ENCODE data around the gene PTGDR2.

The PTGDR2 gene

DNA sequence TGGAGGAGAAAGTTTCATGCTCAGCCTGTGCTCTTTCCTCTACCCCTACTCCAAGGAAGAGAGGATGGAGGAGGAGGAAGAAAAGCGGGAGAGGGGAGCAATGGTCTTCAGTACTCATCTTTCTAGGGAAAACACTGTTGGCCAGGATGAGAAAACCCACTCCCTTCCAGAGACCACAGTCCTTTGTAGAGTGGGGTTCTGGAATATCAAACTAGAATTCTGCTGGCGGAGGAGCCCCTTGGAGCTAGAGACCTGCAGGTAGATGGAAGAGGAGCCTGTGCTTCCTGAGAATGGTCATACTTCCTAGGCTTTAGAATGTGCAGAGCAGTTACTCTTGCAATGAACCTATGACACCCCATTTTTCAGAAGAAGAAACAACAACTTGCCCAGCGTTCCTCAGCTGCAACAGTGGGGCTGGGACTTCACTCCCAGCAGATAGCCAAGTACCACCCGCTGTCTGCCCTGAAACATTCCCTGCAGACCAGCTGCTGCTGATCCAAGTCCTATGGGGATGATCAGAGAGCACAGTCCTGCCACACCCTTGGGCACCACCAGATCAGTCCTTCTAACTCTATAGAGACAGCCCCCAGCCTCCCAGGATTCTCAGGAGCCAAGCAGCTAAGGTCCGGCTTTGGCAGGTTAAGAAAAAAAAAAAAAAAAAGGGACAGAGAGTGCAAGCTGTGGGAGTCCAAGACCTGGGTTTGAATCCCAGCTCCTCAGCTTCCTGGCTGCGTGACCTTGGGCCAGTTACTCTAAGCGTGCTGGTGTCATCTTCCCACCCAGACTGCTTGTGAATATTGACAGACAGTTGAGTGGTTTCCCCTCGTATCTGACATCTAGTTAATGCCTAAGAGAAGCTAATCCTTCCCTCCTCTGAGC lies 664 bp downstream of the PTGDR2 start:
- DNase-seq (ENCODE audit: low read depth in 1 of 2, low spot score in 1 of 2), result no peak

GRCh38 chr11:60854140-60854846 lies 1.5 kb downstream of the PTGDR2 start:
- Histone ChIP-seq H3K27me3 (ENCODE audit: insufficient read depth, poor library complexity, severe bottlenecking) (no peaks in the 10 kb centered on the region), H3K27ac (replicated peaks) (no peak overlapping the region), H3K4me3 (replicated peaks; ENCODE audit: insufficient read depth, low read length) (no peak overlapping the region)
- TF ChIP-seq GABPA (IDR thresholded peaks at IDR 0.05; ENCODE audit: low read depth) (no peak), POLR2AphosphoS5 (IDR thresholded peaks at IDR 0.05; ENCODE audit: low read depth) (no peak), SPI1 (IDR thresholded peaks at IDR 0.05; ENCODE audit: borderline replicate concordance, low read depth) (no peak), REST (IDR thresholded peaks at IDR 0.05; ENCODE audit: insufficient replicate concordance, low read depth) (no peak)
- TF ChIP-seq, protein P1, sequence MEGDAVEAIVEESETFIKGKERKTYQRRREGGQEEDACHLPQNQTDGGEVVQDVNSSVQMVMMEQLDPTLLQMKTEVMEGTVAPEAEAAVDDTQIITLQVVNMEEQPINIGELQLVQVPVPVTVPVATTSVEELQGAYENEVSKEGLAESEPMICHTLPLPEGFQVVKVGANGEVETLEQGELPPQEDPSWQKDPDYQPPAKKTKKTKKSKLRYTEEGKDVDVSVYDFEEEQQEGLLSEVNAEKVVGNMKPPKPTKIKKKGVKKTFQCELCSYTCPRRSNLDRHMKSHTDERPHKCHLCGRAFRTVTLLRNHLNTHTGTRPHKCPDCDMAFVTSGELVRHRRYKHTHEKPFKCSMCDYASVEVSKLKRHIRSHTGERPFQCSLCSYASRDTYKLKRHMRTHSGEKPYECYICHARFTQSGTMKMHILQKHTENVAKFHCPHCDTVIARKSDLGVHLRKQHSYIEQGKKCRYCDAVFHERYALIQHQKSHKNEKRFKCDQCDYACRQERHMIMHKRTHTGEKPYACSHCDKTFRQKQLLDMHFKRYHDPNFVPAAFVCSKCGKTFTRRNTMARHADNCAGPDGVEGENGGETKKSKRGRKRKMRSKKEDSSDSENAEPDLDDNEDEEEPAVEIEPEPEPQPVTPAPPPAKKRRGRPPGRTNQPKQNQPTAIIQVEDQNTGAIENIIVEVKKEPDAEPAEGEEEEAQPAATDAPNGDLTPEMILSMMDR (IDR thresholded peaks at IDR 0.05; ENCODE audit: insufficient read depth, low read length), result no peak
- no peak for DNase-seq (ENCODE audit: low read depth in 1 of 2, low spot score in 1 of 2)

More for the DNA sequence above, 664 bp downstream of the PTGDR2 start:
- TF ChIP-seq POLR2AphosphoS5 (IDR thresholded peaks at IDR 0.05; ENCODE audit: low read depth) (no peak), REST (IDR thresholded peaks at IDR 0.05; ENCODE audit: insufficient replicate concordance, low read depth) (no peak), SPI1 (IDR thresholded peaks at IDR 0.05; ENCODE audit: borderline replicate concordance, low read depth) (no peak), GABPA (IDR thresholded peaks at IDR 0.05; ENCODE audit: low read depth) (no peak)
- TF ChIP-seq, protein P1 (IDR thresholded peaks at IDR 0.05; ENCODE audit: insufficient read depth, low read length), result no peak
- H3K27me3 ChIP-seq (ENCODE audit: insufficient read depth, poor library complexity, severe bottlenecking), result no peaks in the 10 kb centered on the region
- no peak overlapping the region for H3K4me3 ChIP-seq (replicated peaks; ENCODE audit: insufficient read depth, low read length)
- H3K27ac ChIP-seq (replicated peaks), result no peak overlapping the region

DNA sequence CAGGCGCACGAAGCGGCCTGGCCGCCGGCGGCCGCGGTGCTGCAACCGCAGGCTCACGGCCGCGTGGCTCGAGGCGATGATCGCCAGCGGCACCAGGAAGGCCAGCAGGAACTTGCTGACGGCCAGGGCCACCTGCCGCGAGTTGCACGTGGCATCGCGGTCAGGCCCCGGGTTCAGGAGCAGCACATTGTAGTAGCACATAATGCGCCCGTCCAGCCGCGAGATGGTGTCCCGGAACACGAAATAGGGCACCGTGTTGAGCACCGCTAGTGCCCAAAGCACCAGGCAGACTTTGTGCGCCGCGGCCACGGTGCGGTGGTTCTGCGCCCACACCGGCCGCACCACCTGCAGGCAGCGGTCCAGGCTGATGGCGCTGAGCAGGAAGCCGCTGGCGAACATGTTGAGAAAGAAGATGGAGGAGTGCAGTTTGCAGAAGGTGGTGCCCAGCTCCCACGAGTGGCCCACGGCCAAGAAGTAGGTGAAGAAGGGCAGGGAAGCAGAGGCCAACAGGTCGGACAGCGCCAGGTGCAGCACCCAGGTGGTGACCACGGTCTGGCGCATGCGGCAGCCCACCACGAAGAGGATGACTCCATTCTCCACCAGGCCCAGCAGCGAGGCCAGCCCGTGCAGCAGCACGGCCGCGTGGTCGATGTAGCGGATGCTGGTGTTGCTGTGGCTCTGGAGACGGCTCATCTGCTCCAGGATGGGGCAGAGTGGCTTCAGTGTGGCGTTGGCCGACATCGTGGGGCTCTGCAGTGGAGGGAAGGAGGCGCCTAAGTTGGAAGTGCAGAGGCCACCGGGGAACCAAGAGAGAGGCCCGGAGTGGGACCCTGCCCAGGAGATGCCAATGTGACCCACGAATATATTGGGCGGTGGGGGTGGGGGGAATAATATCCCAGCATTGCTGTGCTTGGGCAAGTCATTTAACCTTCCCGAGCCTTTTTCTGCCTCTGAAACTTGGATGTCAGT lies 2.5 kb downstream of the PTGDR2 start:
- Histone ChIP-seq H3K27me3 (ENCODE audit: insufficient read depth, poor library complexity, severe bottlenecking) (no peaks in the 10 kb centered on the region), H3K4me3 (replicated peaks; ENCODE audit: insufficient read depth, low read length) (no peak overlapping the region), H3K27ac (replicated peaks) (no peak overlapping the region)
- DNase-seq (ENCODE audit: low read depth in 1 of 2, low spot score in 1 of 2), result no peak
- TF ChIP-seq, protein P1 (IDR thresholded peaks at IDR 0.05; ENCODE audit: insufficient read depth, low read length), result no peak
- TF ChIP-seq GABPA (IDR thresholded peaks at IDR 0.05; ENCODE audit: low read depth), result no peak
- TF ChIP-seq POLR2AphosphoS5 (IDR thresholded peaks at IDR 0.05; ENCODE audit: low read depth), result no peak
- no peak for TF ChIP-seq SPI1 (IDR thresholded peaks at IDR 0.05; ENCODE audit: borderline replicate concordance, low read depth)

Measured in HL-60 (cell line).